Amniotic stem cell (primary cell): Measurements from ENCODE around the gene GSTT2.

Source experiments
- DNase-seq: peaks from one replicate; lab custom pipeline; 2025; lab: John Stamatoyannopoulos, UW

GSTT2 gene

DNA sequence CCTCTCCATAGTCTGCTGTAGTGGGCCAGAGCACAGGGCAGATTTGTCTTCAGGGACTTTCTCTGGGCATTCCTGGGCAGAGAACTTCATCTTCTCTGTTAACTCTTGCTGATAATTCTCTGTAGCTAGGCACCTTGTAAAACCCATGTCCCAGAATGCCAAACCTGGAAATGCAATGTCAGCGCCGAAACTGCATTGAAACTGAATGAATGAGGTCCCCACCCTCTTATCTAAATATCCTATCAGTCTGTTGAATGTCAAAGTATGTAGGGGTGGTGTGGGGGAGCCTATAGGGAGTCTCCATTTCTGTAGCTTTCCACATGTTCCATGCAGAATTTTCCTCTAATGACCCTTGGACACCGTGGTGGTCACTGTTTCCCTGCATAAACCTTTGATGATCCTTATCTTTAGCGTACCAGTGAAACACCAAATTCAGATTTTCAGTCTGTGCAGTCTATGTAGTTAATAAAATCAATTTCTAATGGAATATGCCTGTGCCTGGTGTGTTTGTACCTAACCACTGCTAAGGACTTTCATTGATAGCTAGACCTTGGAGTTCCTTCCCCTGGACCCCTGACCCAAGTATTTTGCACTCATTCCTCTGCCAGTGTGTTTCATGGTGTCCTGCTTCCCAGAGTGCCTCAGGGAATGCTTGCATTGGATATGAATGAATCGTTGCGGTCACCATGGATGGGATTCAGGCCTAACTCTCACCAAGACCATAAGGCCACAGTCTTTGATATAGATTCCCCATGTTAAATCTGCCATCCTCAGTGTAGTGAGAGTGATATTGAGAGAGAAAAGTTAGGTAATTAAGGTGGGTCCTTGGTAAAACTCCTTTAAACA, 28.7 kb downstream of the GSTT2 start:
- no peak for DNase-seq

DNA sequence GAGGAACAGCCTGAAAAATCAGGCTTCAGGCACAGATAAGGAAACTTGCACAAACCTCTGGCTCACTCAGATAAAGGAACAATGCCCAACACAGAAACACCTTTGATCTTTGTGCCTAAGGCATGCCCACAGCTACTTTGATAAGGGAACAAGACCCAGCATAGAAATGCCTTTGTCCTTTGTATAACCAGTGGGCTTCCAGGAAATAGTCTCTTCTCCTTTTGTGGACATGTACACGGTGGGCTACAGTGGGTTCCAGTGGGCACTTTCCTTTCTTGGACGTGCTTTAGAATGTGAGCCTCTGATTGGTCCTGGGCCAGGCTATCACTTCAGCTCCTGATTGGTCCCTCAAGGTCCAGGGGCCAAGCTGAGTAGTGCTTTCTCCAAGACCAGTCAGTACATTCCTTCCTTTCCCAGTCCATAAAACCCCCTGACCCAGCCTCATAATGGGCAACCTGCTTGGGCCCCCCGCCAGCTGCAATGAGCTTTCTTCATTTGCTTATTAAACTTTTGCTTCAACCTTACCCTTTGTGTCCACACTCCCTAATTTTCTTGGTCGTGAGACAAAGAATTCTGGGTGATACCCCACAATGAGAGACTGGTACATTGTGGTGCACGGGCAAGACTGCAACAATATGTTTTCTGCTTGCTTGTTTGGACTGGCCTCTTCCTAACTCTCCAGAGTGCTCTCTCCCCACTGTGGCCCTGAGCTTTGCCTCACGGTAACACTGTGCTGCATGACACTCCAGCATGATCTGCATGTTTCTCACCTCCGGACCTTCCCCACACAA, 29.5 kb downstream of the GSTT2 start:
- DNase-seq = no peak

DNA sequence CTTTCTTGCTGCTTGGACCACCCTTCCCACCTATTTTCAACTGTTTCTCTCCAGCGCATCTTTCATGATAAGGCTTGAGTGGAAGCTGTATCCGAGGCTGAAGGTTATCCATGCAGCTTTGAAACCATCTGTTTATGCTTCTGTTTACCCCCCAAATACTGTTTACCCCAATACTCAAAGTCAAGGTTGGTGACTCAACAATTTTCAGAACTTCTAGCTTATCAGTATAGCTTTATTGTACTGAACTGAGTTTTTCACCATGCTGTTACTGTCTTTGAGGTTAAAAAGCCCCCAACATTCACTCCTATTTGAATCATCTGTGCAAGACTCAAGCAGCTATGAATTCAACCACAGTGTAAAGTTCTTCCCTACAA, 30.1 kb downstream of the GSTT2 start:
- no peak for DNase-seq

DNA sequence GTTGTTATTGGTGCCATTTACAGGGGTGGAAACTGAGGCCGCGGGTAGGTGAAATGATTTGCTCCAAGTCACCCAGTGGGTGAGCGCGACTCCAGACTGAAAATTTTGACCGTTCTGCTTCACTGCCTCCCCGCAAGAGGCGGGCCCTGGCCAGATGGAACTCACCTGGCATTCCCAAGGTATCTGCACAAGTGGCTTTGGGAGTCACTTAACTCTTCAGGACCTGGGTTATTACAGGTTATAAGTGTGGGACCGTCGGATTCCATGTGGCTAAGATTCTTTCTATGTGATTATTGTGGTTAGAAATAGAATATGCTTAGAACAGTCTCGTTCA, 31.8 kb downstream of the GSTT2 start:
- DNase-seq = no peak

DNA sequence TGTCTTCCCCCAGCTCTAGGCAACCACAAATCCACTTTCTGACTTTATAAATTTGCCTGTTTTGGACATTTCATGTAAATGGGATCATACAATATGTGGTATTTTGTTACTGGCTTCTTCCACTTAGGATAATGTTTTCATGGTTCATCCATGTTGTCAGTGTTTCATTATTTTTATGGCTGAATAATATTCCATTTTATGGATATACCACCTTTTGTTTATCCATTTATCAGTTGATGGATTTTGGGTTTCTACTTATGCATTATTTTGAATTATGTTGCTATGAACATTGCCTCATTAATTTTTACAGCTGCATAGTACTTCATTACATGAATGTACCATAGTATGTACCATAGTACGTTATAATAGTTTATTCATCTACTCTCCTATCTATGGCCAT, 36.2 kb downstream of the GSTT2 start:
- no peak for DNase-seq

DNA sequence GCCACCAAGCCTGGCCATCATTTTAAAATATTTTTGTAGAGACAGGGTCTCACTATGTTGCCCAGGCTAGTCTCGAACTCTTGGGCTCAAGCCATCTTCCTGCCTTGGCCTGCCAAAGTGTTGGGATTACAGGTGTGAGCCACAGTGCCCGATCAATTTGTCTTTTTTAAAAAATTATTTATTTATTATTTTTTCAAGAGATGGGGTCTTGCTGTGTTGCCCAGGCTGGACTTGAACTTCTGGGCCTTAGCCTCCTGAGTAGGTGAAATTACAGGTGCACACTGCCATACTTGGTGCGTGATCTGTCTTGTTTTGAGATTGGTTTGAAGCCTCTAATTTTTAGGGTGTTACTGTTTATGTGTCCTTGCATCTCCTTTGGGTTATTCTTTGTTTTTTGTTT, 41.4 kb downstream of the GSTT2 start:
- no peak for DNase-seq

DNA sequence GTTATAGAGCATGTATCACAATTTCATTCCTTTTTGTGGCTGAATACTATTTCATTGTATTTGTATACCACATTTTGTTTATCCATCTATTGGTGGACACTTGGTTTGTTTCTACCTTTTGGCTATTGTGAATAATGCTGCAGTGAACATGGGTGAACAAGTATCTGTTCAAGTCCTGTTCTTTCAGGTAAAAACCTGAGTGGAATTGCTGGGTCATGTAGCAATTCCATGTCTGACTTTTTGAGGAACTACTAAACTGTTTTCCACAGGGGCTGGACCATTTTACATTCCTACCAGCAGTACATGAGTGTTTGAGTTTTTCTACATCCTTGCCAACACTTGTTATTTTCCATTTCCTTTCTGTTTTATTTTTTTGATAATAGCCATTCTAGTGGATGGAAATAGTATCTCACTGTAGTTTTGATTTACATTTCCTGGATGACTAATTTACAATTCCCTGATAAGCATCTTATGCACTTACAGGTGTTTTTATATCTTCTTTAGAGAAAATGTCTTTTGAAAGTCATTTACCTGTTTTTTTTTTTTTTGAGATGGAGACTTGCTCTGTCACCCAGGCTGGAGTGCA, 43.4 kb downstream of the GSTT2 start:
- DNase-seq = no peak

DNA sequence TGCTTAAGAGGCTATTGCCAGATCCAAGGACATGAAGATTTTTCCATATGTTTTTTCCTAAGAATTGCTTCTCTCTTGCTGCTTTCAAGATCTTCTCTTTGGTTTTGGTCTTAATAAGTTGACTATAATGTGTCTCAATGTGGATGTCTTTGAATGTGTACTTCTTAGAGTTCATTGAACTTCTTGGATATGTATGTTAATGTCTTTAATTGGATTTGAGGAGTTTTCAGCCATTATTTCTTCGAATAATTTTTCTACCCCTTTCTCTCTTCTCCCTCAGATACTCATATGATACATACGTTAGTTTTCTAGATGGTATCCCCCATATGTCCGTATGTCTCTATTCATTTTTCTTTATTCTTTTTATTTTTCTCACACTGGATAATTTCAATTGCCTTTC, 44.4 kb downstream of the GSTT2 start:
- no peak for DNase-seq

DNA sequence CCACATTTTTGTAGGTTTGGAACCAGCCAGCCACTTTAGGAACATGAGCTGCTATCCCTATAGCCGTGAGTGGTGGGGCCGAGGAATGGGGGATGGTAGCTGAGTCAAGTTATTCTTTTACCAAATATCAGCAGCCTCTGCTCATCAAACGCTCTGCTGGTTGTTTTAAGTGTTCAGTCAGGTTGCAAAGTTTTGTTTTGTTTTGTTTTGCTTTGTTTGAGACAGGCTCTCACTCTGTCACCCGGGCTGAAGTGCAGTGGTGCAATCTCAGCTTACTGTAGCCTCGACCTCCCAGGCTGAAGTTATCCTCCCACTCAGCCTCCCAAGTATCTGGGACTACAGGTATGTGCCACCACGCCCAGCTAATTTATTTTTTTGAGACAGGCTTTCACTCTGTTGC, 45.5 kb downstream of the GSTT2 start:
- DNase-seq = no peak

DNA sequence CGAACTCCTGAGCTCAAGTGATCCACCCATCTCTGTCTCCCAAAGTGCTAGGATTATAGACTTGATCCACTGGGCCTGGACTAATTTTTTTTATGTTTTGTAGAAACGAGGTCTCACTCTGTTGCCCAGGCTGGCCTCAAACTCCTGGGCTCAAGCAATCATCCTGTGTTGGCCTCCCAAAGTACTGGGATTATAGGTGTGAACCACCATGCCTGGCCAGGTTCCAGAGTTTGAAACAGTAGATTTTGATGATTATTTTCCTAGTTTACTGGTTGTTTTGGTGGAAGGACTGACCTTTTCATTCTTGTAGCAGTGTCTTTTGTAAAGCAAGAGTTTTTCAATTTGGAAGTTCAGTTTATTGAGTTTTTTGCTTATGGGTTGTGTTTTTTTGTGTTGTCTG, 46.1 kb downstream of the GSTT2 start:
- no peak for DNase-seq

DNA sequence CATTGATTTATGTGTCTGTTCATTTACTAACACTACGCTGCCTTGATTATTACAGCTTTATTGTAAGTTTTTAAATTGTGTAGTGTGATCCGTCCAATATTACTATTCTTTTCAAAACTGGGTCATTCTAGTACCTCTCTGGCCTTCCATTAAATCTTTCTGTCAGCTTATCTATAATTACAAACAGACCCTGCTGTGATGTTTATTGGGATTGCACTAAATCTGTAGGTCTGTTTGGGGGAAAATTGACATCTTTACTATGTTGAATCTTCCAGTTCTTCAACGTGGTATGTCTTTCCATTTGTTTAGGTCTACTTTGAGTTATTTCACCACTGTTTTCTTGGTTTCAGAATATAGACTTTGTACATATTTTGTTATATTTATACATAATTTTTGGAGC, 46.8 kb downstream of the GSTT2 start:
- no peak for DNase-seq

DNA sequence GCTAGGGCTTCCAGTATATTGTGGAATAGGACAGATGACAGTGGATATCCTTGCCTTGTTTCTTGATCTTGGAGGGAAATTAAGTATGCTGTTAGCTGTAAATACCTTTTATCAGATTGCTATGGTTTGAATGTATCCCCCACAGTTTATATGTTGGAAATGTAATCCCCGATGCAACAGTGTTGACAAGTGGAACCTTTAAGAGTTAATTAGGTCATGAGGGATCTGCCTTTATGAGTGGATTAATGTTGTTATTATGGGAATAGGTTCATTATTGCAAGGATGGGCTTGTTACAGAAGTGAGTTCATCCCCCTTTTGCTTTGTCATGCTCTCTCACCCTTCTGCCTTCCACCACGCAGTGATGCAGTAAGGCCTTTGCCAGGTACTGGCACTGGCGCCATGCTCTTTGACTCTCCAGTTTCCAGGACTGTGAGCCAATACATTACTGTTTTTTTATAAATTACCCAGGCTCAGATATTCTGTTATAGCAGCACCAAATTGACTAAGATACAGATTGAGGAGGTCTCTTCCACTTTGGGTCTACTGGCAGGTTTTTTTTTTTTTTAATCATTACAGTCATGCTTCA, 47.5 kb downstream of the GSTT2 start:
- no peak for DNase-seq

DNA sequence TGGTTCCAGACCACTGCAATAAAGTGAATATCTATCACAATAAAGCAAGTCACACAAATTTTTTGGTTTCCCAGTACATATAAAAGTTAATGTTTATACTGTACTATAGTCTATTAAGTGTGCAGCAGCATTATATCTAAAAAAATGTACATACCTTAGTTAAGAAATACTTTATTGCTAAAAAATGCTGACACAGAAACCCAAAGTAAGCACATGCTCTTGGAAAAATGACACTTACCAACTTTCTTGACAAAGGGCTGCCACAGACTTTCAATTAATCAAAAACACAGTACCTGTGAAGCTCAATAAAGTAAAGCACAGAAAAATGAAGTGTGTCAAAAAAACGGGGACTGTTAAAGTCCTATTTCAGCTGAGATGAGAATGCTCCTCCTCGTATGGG, 48.1 kb downstream of the GSTT2 start:
- no peak for DNase-seq

DNA sequence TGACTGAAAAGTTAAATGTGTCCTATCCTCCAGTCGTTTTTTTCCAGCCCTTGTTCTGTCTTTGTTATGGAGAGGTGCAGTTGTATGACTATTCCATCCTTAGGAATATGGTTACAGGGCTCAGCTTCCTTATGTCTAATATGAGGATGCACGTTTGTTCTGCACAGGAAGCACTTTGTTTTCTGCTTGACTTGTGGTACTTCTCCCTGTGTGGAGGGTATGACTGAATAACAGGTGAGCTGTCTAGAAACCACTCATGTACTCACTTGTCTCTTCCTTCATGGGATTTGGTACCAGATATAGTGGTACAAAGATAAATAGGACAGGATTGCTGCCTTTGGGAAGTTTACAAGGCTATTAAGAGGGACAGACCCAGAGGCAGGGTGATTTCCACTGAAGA, 48.6 kb downstream of the GSTT2 start:
- DNase-seq = no peak

DNA sequence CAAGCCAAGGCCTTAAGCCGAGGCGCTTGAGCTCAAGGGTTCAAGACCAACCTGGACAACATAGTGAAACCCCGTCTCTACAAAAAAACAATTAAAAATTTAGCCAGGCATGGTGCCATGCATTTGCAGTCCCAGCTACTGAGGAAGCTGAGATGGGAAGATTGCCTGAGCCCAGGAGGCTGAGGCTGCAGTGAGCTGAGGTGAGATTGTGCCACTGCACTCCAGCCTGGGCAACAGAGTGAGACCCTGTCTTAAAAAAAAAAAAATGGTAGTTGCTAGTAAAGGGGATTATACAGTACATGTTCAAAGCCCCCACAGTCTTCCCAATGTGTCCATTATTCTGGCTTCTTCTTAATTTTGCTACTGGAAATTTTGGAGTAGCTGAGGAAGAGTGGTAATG, 49.4 kb downstream of the GSTT2 start:
- DNase-seq = no peak

DNA sequence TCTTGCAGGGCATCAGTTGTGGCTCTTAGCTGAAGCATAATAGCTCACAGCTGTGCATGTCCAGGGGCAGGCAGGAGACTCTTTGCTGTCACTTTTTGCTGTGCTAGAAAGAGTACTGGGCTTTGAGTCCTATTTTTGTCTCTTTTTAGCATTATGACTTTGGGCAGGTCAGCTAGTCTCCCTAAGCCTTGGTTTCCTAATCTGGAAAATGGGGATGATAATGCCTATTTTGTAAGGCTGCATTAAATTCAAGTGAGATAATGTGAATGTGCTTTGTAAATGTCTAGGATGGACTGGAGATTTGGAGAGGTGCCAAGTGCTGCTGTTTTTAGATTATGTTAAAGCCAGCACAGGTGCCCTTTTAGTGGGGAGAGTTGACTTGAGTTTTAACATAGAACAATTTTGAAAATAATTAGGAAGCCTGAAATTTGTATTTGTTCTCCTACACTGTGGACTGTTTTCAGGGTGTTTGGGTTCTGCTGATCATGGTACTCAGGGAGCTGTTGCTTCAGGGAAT, 50.3 kb downstream of the GSTT2 start:
- DNase-seq = no peak
